ENCODE measurements around the gene CD46. TPM values are rescaled to one million over a fixed set of nuclear protein-coding genes. Genes with fewer than 3 reads are reported as not detected.

The CD46 gene
- total RNA-seq, 1 donor from 2014 or later, result 113 TPM

GRCh38 chr1:207794861-207795260 lies 43.0 kb downstream of the CD46 start:
- DNase-seq (ENCODE audit: low spot score), result no peak

DNA sequence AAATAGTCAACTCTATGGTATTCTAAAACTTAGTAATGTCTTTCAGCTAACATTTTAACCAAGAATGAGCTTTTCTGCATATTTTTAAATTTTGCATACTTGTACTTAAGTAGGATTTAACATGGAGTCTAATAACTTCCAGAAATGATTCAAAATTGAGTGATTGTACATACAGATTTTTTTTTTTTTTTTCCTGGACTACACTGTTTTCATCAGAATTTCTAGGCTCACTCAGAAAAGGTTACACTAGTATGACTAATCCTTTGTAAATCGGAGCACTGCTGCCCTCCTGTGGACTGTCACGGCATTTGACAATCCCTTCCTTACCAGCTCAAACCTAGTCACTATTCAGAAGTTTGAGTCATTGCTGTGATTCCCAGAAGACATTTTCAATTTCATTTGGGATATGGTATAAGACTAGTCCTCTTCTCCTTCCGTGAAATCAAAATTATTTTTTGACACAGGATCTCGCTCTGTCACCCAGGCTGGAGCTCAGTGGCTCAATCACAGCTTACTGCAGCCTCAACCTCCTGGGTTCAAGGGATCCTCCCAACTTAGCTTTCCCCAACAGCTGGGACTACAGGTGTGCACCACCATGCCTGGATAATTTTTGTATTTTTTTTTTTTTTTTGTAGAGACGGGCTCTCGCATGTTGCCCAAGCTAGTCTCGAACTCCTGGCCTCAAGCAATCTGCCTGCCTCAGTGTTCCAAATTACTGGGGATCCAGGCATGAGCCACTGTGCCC lies 45.5 kb downstream of the CD46 start:
- peak; percentile 77 for DNase-seq (ENCODE audit: low spot score)

GRCh38 chr1:207798847-207799246 lies 47.0 kb downstream of the CD46 start:
- peak; percentile 37 for DNase-seq (ENCODE audit: low spot score)

- DNase-seq (ENCODE audit: low spot score), result no peak
Measured at GRCh38 chr1:207799989-207800648, 48.3 kb downstream of the CD46 start.

DNA sequence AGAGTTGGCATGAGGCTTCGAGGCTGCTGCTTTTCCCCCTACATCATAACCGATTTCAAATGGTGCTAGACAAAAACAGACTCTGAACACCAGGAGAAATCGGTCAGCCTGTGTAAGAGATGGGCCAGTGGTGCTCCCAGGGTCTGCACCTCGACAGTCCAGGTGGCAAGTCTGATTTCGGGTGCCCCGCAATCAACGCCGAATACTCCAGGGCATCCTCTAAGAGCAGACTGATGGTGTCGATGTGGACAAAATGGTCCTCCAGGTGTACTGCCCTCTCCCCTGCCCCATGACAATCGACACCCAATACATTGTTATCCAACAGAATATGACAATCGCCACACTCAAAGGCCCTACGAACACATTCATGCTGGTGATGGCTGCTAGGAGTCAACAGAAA lies 50.0 kb downstream of the CD46 start:
- no peak for DNase-seq (ENCODE audit: low spot score)

DNA sequence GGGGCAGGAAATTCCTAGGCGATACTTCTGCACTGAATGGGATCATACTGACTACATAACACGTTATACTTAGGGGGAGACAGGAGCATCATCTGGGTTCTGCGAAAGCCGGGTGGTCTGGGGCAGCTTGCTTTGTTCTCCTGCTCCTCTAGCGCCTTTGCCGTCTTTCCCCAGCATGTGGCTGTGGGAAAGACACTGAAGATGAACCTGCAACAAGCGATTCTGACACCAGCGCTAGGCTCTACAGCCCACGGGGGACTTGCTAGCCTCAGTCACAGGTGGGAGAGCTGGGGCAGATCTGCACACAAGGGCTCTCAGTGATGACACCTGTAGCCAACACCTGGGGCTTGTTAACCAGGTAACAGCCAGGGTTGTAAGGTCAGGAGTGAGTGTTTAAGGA lies 51.8 kb downstream of the CD46 start:
- no peak for DNase-seq (ENCODE audit: low spot score)

DNA sequence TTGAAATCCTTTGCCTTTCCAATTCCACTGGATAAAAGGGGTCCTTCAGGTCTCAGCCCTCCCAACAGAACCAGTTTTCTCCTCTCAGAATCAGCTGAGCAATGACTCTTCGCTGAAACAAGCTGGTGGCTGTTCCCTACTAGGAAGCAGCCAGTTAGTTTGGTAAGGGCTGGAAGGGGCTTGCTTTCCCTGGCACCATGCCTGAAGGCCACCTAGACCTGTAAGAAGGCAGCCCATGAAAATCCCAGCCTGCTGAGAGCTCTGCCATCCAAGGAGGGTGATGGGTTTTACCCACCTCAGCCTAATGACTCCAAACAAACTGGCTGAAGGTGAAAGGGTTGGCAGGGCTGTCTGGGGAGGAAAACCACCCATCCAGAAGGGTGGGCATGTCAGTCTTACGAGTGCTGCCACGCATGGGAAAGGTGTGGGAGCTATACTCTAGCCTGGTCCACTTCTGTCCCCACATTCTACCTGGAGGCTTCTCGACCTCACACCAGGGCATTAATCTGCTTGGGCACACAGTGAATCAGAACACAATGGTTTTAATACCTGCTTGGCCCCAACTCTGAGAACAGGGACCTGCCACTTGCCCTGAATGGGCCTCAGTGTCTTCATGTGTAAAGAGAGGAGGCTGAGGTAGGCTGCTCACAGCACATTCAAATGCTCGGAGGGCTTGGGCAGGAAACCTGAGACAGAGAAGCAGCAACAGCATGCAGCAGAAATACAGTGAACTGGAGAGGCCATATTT lies 53.0 kb downstream of the CD46 start:
- DNase-seq (ENCODE audit: low spot score), result no peak

GRCh38 chr1:207805841-207806421 lies 54.1 kb downstream of the CD46 start:
- no peak for DNase-seq (ENCODE audit: low spot score)

- DNase-seq (ENCODE audit: low spot score), result no peak
Measured at GRCh38 chr1:207806531-207807325, 54.9 kb downstream of the CD46 start.

- DNase-seq (ENCODE audit: low spot score), result no peak
Measured at GRCh38 chr1:207807326-207807689, 55.5 kb downstream of the CD46 start.

DNA sequence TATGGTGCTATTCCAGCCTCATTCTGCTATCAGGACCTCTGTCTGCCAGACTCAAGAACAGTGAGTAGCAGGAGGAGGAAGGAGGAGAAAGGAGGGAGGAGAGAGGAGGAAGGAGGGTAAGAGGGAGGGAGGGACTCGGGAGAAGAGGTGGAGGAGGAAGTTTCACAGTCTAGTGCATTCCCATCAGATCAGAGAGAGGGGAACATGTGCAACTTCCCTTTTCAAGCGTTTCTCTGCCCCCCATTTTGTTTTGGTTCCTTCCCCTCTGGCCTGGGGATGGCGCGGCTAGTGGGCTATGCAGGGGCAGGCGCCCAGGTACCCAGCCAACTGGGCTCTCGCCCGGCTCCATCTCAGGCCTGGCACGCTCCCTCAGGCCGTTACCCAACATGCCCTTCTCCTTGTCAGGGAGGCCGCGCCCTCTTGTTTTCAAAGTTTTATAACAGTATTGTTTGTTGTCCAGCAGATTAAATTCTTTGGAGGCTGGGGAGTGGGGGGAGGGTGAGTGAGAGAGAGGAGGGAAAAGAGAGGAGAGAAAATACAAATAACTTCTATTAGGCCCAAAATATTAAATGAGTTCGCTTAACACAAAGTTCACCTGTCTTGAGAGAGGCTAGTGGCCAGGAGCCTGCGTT lies 56.0 kb downstream of the CD46 start:
- DNase-seq (ENCODE audit: low spot score), result no peak

DNA sequence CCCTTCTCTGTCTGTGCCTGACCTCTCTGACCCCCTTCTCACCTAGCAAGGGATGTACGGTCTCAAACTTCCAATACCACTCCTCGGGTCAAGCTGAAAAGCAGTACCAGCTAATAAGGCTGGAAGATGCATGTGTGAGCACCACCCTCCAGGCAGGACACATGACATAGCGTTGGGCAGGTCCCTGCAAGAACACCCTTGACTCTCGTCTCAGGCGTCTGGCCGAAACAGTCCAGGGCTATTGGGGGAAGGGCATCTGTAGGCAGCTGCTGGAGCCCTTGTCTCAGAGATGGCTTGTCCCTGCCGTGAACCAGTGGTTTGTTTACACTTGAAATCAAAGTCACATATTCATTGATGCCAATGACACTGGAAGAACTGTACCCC lies 56.5 kb downstream of the CD46 start:
- no peak for DNase-seq (ENCODE audit: low spot score)

DNA sequence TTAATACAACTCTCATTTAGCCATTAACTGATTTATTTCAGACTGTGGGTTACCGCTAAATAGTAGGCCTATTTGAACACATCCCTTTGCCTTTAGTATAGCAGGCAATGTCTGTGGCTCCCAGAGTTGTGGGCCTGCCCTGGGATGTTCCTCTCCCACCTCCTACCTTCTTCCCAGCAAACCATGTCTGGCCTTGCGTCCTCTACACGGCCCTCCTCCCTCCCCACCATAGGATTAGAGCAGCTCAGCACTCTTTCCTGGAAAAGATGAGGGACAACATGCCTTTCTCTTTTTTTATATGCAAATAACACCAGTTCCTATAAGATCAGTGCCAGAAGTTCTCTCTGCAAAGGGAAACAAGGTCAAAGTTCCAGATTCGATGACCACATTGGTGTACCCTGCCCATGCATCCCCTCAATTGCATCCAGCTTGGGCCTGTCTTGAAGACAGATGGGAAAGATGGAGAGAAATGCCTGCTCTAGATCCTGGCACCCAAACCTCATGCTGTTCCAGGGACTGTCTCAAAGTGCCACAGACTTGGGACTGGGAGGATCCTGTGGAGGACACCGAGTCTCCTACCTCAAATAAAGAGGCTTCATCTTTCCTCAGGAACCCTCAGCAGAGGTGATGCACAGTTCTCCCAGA lies 57.2 kb downstream of the CD46 start:
- no peak for DNase-seq (ENCODE audit: low spot score)

DNA sequence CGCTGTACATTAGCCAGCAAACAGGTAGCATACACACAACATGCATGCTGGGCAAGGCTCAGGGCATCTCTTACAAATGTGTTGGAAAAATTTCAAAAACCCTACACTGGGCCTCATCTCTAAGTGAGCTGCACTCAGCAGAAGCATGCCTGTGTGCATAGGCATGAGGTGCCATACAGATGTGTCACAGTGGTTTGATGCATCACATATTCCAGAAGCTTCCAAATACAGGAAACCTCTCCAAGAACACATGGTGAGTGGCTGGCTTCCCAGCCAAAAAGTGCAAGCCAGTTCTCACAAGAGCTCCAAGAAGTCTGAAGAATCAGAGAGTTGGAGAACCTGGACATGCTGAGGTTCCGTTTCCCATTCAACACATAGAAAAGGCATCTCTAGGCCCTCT lies 58.3 kb downstream of the CD46 start:
- no peak for DNase-seq (ENCODE audit: low spot score)

DNA sequence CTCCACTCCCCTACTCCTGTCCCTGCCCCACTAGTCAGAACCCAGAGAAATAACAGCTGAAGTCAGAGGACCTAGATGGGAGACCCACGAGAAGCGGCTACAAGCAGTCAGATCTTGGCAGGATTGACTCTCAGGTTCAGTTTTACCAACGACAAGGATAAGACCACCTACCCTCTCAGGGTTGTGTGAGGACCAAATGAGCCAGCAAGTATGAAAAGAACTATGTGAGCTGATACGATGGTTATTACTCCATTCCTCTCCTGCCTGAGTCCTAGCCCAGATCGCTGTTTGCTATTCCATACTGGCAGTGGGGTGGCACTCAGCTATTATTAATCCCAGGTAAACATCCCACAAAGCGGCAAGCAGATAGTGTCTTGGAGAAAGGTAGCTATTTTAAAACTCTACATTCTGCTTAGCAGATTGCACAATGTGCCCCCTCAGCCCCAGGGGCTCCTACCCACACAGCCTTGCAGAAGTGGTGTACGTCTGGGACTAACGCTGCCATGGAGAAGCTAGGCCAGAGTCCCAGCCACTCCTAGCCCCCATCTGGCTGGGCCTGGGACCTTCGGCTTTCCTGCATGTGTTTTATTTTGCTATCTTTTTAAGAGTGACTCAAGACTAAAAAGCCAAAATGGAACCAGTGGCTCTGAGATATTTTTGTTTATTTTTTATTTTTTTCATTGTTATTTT lies 58.9 kb downstream of the CD46 start:
- DNase-seq (ENCODE audit: low spot score), result no peak

GRCh38 chr1:207811319-207811718 lies 59.5 kb downstream of the CD46 start:
- DNase-seq (ENCODE audit: low spot score), result no peak

DNA sequence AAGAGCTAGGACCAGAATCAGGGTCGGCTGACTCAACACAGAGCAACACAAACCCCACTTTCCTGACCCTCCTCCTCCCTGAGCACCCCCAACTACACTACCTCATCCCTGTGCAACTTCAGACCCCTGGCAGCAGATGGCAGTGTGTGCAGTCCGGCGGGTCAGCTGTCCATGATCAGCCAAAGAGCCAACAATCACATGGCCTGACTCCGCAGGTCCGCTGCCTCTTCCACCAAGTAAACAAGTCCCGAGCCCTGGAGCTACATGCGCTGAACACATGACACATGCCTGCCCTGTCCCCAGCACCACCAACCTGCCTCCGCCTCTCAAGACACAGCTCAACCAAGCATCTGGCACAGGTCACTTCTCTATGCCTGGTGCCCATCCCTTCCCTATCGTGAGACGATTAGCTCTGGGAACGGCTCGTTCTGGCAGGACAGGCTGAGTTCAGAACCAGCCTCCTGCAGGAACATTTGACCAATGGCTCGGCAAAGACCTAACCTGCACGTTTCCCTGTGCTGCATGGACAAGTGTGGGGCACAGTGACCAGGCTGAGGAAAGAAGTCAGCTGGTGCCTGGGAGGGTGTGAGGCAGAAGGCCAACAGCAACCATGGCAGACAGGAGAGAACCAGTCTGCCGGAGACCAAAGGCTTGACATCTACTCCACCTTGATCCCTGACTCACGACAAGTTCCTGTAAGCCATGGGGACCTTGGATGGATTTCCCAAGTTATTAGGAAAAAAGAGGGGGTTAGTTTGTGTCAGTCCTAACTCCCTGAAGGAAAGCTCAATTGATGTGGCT lies 60.3 kb downstream of the CD46 start:
- no peak for DNase-seq (ENCODE audit: low spot score)

GRCh38 chr1:207812778-207813511 lies 61.1 kb downstream of the CD46 start:
- DNase-seq (ENCODE audit: low spot score), result no peak

GRCh38 chr1:207813512-207813881 lies 61.6 kb downstream of the CD46 start:
- no peak for DNase-seq (ENCODE audit: low spot score)
